ENCODE results near the gene PDIK1L. TPM values are rescaled to one million over a fixed set of nuclear protein-coding genes. Genes with fewer than 3 reads are reported as not detected.
A peak's percentile ranks its signal among the peaks of the same experiment; 100 is the strongest.

PDIK1L gene
- total and polyA plus RNA-seq, 9 of the 15 experiments (the other 6 are each of a cell fraction or from before 2014, with no cell fraction given), result 12.8 to 30.2 (median 21.5) TPM

GRCh38 chr1:26121854-26122773, 10.5 kb downstream of the PDIK1L start (continued):
- TF ChIP-seq ZBTB5 (IDR thresholded peaks at IDR 0.05), result no peak
- TF ChIP-seq ZNF395 (CRISPR knock-in tag; IDR thresholded peaks at IDR 0.05), result peak; percentile 75
- peak; percentile 77 for TF ChIP-seq TEAD4 (IDR thresholded peaks at IDR 0.05; ENCODE audit: low read length)
- TF ChIP-seq TEAD4 (CRISPR knock-in tag; IDR thresholded peaks at IDR 0.05; ENCODE audit: borderline replicate concordance), result no peak
- TF ChIP-seq ZNF124 (CRISPR knock-in tag; IDR thresholded peaks at IDR 0.05), result no peak
- peak; percentile 37 to 51; a peak in 1 of 4 replicates for TF ChIP-seq FOXK2 (conservative IDR thresholded peaks at IDR 0.05 in 1 of 2, IDR thresholded peaks at IDR 0.05 in 1 of 2; ENCODE audit: low read depth in 2 of 2)
- peak; percentile 67 for TF ChIP-seq BACH1 (tag; IDR thresholded peaks at IDR 0.05)
- no peak for TF ChIP-seq HCFC1 (IDR thresholded peaks at IDR 0.05; ENCODE audit: low read depth, low read length)
- TF ChIP-seq ATF3 (IDR thresholded peaks at IDR 0.05), result peak; percentile 93
- TF ChIP-seq ATF3 (CRISPR knock-in tag; conservative IDR thresholded peaks at IDR 0.05), result no peak
- no peak for TF ChIP-seq ZFPM2 (CRISPR knock-in tag; IDR thresholded peaks at IDR 0.05)
- TF ChIP-seq ZNF134 (CRISPR knock-in tag; conservative IDR thresholded peaks at IDR 0.05), result peak; percentile 7; the same call in 1 of the 2 replicates
- TF ChIP-seq NR2C1 (IDR thresholded peaks at IDR 0.05), result no peak
- TF ChIP-seq NR2C1 (tag; IDR thresholded peaks at IDR 0.05), result 0 out of 2 replicates have a peak, but pooled peaks have one; percentile 18
- TF ChIP-seq ZNF639 (CRISPR knock-in tag; conservative IDR thresholded peaks at IDR 0.05 in 1 of 2, IDR thresholded peaks at IDR 0.05 in 1 of 2), result peak in 1 of 2 experiments; percentile 43; a peak in 1 of 4 replicates
- TF ChIP-seq NFE2L1 (tag; IDR thresholded peaks at IDR 0.05; ENCODE audit: borderline replicate concordance, low read depth), result no peak
- peak; percentile 74 for TF ChIP-seq TAL1 (IDR thresholded peaks at IDR 0.05)
